Esophagus squamous epithelium (tissue), 5 donors: Measurements from ENCODE around the gene SNF8. TPM values are rescaled to one million over a fixed set of nuclear protein-coding genes. Genes with fewer than 3 reads are reported as not detected.

Experiments used
- DNase-seq: peaks from one replicate; lab custom pipeline; 2025; lab: John Stamatoyannopoulos, UW
- H3K27ac ChIP-seq, 4 donors: fragments of 200-600 bp; sonication (generic); one replicate each; pipeline ENCODE4 v1.5.1; 2016 to 2019; ENCODE audit warnings: mild to moderate bottlenecking in 1 of 4
- H3K27me3 ChIP-seq, 4 donors: fragments of 200-600 bp; sonication (generic); 1 replicate in 3 of 4; 2 replicates in 1 of 4; pipeline versions ENCODE4 v1.5.1 to v1.6.0; 2017 to 2021; ENCODE audit warnings: antibody characterized with exemption in 1 of 4
- H3K36me3 ChIP-seq, 3 donors: fragments of 200-600 bp; sonication (generic); one replicate each; pipeline ENCODE4 v1.5.1; 2016 to 2019
- H3K4me1 ChIP-seq, 3 donors: fragments of 200-600 bp; sonication (generic); one replicate each; pipeline ENCODE4 v1.5.1; 2017 to 2019
- H3K4me3 ChIP-seq, 4 donors: fragments of 200-600 bp; sonication (generic); 1 replicate in 3 of 4; 2 replicates in 1 of 4; pipeline ENCODE4 v1.5.1; 2016 to 2019; ENCODE audit warnings: mild to moderate bottlenecking in 2 of 4, moderate library complexity in 1 of 4
- H3K9me3 ChIP-seq, 3 donors: fragments of 200-600 bp; sonication (generic); one replicate each; pipeline ENCODE4 v1.5.1; 2016 to 2019
- CTCF ChIP-seq, 6 experiments: fragments of 450-650 bp in 4 of 6; fragments of 200-600 bp in 2 of 6; sonication (generic) in 2 of 6; IDR thresholded peaks; one replicate each; pipeline ENCODE4 v1.5.1; 2016 to 2019; ENCODE audit warnings: antibody characterized with exemption in 6 of 6, mild to moderate bottlenecking in 4 of 6, moderate library complexity in 4 of 6
- POLR2A ChIP-seq, 4 donors: fragments of 450-650 bp; IDR thresholded peaks; one replicate each; pipeline ENCODE4 v1.6.1; 2017; ENCODE audit warnings: antibody characterized with exemption in 4 of 4, mild to moderate bottlenecking in 4 of 4, moderate library complexity in 3 of 4
- WGBS, 2 donors: methylation state at CpG; one replicate each; pipeline ENCODE4 v1.1.5; 2018; 5-methylcytosine and 5-hydroxymethylcytosine counted together
- intact Hi-C: fragments of 100-400 bp; cut with DNase I; formaldehyde crosslinking; loops from one replicate; pipeline ENCODE4 v1.15.0; 2022
- small RNA-seq, 4 donors: library from RNA; depleted of rRNA; stranded (forward); fragments of <200 nt; gene quantifications; one replicate each; pipeline ENCODE3, GENCODE V24; 2016
- total RNA-seq, 4 donors: library from RNA; depleted of rRNA; stranded (reverse); fragments of >200 nt; gene quantifications; one replicate each; pipeline ENCODE4 v1.1.0, GENCODE V29; 2016
- donor health status: DM: yes; HTN: yes; CAD: no.

The SNF8 gene
- total RNA-seq, 4 donors from 2014 or later, result 39.0 to 64.7 (median 60.4) TPM

DNA sequence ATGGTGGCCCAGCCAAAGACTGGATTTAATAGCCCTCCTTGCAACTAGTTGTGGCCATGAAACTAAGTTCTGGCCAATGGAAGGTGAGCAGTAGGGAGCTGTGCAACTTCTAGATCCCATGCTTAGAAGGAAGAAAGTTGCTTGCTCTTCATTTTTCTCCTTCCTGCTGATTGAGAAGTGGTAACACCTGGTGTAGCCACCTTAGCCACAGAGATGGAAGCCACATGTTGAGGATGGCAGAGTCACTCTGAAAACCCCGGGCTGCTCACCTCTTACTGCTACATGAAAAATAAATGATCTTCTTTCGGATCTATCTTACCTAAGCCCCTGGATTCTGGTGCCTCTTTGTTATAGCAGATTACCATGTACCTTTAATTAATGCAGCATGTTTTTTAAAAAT lies 62.4 kb downstream of the SNF8 start:
- DNase-seq, result no peak
- H3K4me1 ChIP-seq, result peaks cover 0 to 7% (median 0%) of the 10 kb centered on the region in 3 donors
- 78 to 82% methylated on average over 2 of the region's 2 CpGs for WGBS, 2 donors

More for the DNA sequence above, 62.4 kb downstream of the SNF8 start:
- TF ChIP-seq POLR2A (IDR thresholded peaks at IDR 0.05) (no peak), CTCF (IDR thresholded peaks at IDR 0.05) (no peak)
- no peak overlapping the region for H3K4me3 ChIP-seq
- intact Hi-C loops, result loop anchor here (5.0 to 10.0 kb wide), 2 partner anchors 153 to 210 kb away; no protein-coding TSS in a partner anchor
- no peak overlapping the region for H3K27ac ChIP-seq
- H3K9me3 ChIP-seq, result no peaks in the 10 kb centered on the region
- no peaks in the 10 kb centered on the region for H3K36me3 ChIP-seq
- peaks cover 0 to 24% (median 0%) of the 10 kb centered on the region in 4 donors for H3K27me3 ChIP-seq

Small RNA genes lying within 50 kb of the gene (small RNA-seq; reads per million reads assigned to genes)
- gene AC068531.1 (0 reads per million in 4 donors), gene RF00263 (0 reads per million in 4 donors), gene RF01210 (0 to 0.27 (median 0) reads per million in 4 donors), gene RNU1-42P (0 to 0.41 (median 0.08) reads per million in 4 donors)

Other genes with a start within 250 kb of the SNF8 start
- not detected for gene PRAC1, start 222.3 kb downstream of the SNF8 start, total RNA-seq
- not detected for gene PRAC2, start 221.7 kb downstream of the SNF8 start, total RNA-seq
- gene HOXB13, start 216.1 kb downstream of the SNF8 start, total RNA-seq, result not detected
- gene TTLL6, start 127.6 kb downstream of the SNF8 start, total RNA-seq, result under 1 TPM in 1 of 4 donors, not detected in 3; 0.19 TPM
- gene CALCOCO2, start 113.8 kb downstream of the SNF8 start, total RNA-seq, result 100 to 1,000 TPM in 1 of 4 donors, 10 to 100 TPM in 3; 62.3 to 129 (median 79.4) TPM
- 100 to 1,000 TPM; 111 to 210 (median 162) TPM for gene ATP5MC1, start 52.1 kb downstream of the SNF8 start, total RNA-seq
- gene UBE2Z, start 36.4 kb downstream of the SNF8 start, total RNA-seq, result 10 to 100 TPM; 45.3 to 57.6 (median 53.3) TPM
- not detected for gene GIP, start 23.8 kb upstream of the SNF8 start, total RNA-seq
- not detected for gene IGF2BP1, start 52.5 kb upstream of the SNF8 start, total RNA-seq
- under 1 TPM in 1 of 4 donors, not detected in 3; 0.04 TPM for gene B4GALNT2, start 187.9 kb upstream of the SNF8 start, total RNA-seq